ENCODE measurements around the gene TMEM167A.

Gene TMEM167A

DNA sequence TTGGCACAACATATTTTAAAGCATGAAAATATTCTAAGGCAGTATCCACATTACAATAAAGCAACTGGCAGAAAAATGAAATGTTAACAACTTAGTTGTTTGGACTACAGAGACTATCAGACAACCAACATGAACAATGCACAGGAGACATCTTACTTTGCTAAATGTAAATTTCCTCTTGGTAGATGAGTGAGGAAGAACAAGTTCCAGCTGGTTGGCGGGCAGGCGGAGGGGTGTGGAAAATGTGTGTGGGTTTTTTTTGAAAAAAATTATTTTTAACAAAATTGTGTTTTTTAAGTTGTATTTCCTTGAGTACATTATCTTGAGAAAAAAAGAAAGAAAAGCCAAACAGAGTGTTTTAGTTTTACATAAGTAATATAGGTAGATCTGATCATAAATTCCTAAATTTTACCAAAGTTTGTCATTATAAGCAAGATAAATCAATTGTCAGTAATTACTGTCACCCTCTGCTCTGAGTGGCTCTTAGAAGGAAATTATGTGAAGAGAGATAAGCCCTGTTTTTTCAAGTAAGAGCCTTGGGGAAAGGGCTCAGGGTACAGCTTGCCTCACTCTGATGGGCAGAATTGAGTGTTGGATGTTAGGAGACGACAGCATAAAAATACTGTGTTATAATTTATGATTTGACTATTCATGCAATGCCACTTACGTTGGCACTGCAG is 42.5 kb downstream of the TMEM167A start:
- no peak for DNase-seq

- DNase-seq: no peak
Observed at GRCh38 chr5:83034036-83034435, 43.2 kb downstream of the TMEM167A start.

DNA sequence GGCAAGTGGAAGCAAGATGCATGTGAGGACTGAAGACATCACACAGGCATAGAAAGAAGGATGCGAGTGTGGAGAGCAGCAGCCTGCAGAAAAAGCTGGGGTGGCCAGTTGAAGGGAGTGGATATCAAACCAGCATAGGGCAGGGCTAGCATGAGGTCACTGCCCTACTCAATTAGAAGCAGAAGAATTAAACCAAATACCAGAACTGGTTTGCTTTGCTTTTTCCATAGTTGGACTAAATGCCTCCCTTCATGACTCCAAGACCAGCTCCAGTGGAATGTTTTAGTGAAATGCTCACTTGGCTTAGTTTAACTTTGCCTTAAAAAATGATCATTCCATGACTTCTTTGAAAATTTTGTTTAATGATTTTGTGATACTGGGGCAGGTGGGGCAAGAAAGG is 45.8 kb downstream of the TMEM167A start:
- DNase-seq: no peak

GRCh38 chr5:83029912-83030311 is 47.3 kb downstream of the TMEM167A start:
- no peak for DNase-seq

GRCh38 chr5:83026930-83027687 is 50.1 kb downstream of the TMEM167A start:
- DNase-seq: no peak

- no peak for DNase-seq
Observed at GRCh38 chr5:83026516-83026915, 50.7 kb downstream of the TMEM167A start.

- DNase-seq: no peak
Observed at GRCh38 chr5:83025690-83026478, 51.3 kb downstream of the TMEM167A start.

GRCh38 chr5:83022334-83022733 is 54.9 kb downstream of the TMEM167A start:
- no peak for DNase-seq

DNA sequence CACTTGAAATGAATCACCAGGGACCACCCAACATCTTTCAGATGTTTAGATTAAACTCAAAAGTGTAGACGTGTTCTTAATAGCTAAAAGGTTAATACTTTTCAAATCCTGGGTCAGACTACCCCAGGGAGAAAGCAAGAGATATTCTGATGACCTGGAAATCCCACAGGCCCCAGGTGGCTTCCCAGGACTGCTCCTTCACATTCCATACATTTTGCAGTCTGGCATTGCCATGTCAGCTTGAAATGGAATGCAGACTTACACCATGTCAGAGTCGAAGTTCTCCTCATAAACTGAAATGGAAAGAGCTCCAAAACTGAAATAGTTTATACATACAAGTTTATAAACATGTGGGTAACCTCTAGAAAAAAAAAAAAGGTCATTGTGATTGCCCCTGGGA is 61.5 kb downstream of the TMEM167A start:
- DNase-seq: no peak

- no peak for DNase-seq
Observed at GRCh38 chr5:83011985-83012384, 65.2 kb downstream of the TMEM167A start.

GRCh38 chr5:83009408-83009807 is 67.8 kb downstream of the TMEM167A start:
- no peak for DNase-seq

- no peak for DNase-seq
Observed at GRCh38 chr5:83007755-83008154, 69.4 kb downstream of the TMEM167A start.

DNA sequence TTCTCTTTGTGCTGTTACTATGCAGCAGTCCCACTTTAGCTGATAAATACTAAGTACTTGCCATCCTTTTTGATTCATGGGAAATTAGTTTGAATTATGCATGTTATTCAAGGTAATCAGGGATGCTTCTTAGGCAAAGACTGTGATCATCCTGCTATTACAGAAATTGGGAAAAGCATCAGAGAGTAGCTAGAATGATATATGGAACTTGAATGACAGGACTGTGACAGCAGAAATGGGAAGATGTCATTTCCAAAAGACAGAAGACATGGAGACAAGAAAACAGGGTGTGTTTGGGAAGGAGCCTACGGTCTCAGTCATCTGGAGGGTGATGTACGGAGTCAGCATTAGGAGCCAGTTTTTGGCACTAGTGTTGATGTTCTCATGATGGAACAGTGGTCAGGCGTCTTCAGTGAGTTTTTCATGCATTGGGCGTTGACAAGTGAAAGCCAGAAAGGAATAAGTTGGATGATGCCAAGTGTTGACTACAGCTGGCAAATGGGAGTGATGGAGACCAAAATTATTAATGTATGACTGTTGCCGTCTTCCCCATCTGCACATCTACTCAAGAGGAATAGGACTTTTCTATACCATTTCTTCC is 70.4 kb downstream of the TMEM167A start:
- no peak for DNase-seq

DNA sequence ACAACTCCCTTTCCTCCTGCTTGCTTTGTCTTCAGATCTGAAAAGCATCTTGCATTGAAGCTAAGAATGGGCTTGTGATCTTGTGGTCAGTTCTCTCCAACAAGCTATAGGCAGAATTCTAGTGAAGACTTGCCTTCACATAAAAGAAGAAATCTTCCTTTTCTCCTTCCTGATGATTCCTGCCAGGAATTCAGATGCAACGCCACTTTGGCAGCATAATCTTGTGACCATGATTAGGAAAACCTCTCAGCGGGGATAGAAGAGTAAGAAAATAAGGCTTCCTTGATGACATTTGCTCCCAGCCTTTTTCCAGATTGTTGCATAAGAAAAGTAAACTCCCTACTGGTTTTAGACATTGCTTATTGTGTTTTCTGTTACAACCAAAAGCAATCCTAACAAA is 73.4 kb downstream of the TMEM167A start:
- no peak for DNase-seq
